K562 (cell line): ENCODE data around the gene MALAT1. TPM values are rescaled to one million over a fixed set of nuclear protein-coding genes. Genes with fewer than 3 reads are reported as not detected.

Experiments used
- FOXA1 ChIP-seq: fragments of 450-650 bp; IDR thresholded peaks from 2 replicates; pipeline ENCODE4 v1.6.1; 2016; ENCODE audit warnings: mild to moderate bottlenecking, borderline replicate concordance
- GATAD2B ChIP-seq: fragments of 450-650 bp; IDR thresholded peaks from 2 replicates; pipeline ENCODE4 v1.6.1; 2017; ENCODE audit warnings: mild to moderate bottlenecking, borderline replicate concordance
- HEY1 ChIP-seq: fragments of 250-450 bp; sonication (Bioruptor Pico); IDR thresholded peaks from 2 replicates; pipeline ENCODE4 v1.5.0; 2020; ENCODE audit warnings: mild to moderate bottlenecking, moderate library complexity, borderline replicate concordance
- ILK ChIP-seq: fragments of 450-650 bp; IDR thresholded peaks from 2 replicates; pipeline ENCODE4 v1.6.1; 2016; ENCODE audit warnings: missing genetic modification characterization, low read depth, mild to moderate bottlenecking, missing compliant biosample characterization, moderate library complexity, borderline replicate concordance
- IRF2 ChIP-seq: sonication (generic); formaldehyde crosslinking; IDR thresholded peaks from 2 replicates; pipeline ENCODE4 v1.8.1; 2022; ENCODE audit warnings: mild to moderate bottlenecking, missing genetic modification reagents
- KDM2B ChIP-seq: fragments of 250-450 bp; sonication (Bioruptor Pico); IDR thresholded peaks from 2 replicates; pipeline ENCODE4 v1.8.0; 2021; ENCODE audit warnings: mild to moderate bottlenecking, moderate library complexity
- KDM4B ChIP-seq, 2 experiments: fragments of 450-650 bp in 1 of 2; sonication (generic) in 1 of 2; IDR thresholded peaks; 2 replicates each; pipeline ENCODE4 v1.6.1; 2016 to 2017; ENCODE audit warnings: borderline replicate concordance in 2 of 2, antibody characterized with exemption in 1 of 2, low read depth in 1 of 2, mild to moderate bottlenecking in 1 of 2
- LEF1 ChIP-seq: fragments of 450-650 bp; IDR thresholded peaks from 2 replicates; pipeline ENCODE4 v1.6.1; 2016; ENCODE audit warnings: mild to moderate bottlenecking
- NCOA2 ChIP-seq, 2 experiments: fragments of 450-650 bp; IDR thresholded peaks; 2 replicates each; pipeline ENCODE4 v1.6.1; 2018; ENCODE audit warnings: mild to moderate bottlenecking in 2 of 2, moderate library complexity in 1 of 2; ENCODE audit not compliant: partially characterized antibody in 2 of 2
- NCOR1 ChIP-seq: fragments of 450-650 bp; IDR thresholded peaks from 2 replicates; pipeline ENCODE4 v1.6.1; 2016; ENCODE audit warnings: mild to moderate bottlenecking, moderate library complexity
- NR3C1 ChIP-seq: sonication (generic); formaldehyde crosslinking; IDR thresholded peaks from 2 replicates; pipeline ENCODE4 v1.8.1; 2022; ENCODE audit warnings: missing genetic modification reagents
- PHF8 ChIP-seq: fragments of 200-600 bp; sonication (generic); IDR thresholded peaks from 2 replicates; pipeline ENCODE4 v1.6.1; 2012; ENCODE audit warnings: mixed run types, mild to moderate bottlenecking, inconsistent platforms, low read length, moderate library complexity, borderline replicate concordance
- POLR2A ChIP-seq: fragments of 450-650 bp; conservative IDR thresholded peaks from 2 replicates; pipeline ENCODE4 v1.6.1; 2016
- RBM39 ChIP-seq: fragments of 200-400 bp; formaldehyde crosslinking; optimal IDR thresholded peaks from 2 replicates; pipeline ENCODE3; 2018; ENCODE audit warnings: low read depth, low read length
- SMARCA5 ChIP-seq: fragments of 450-650 bp; IDR thresholded peaks from 2 replicates; pipeline ENCODE4 v1.6.1; 2016
- TEAD1 ChIP-seq, 2 experiments: fragments of 450-650 bp in 1 of 2; sonication (generic) in 1 of 2; formaldehyde crosslinking; IDR thresholded peaks; 2 replicates each; pipeline versions ENCODE4 v1.4.0 to v1.8.0; 2020 to 2022; ENCODE audit warnings: mild to moderate bottlenecking in 2 of 2, missing genetic modification reagents in 1 of 2
- THRAP3 ChIP-seq: fragments of 450-650 bp; IDR thresholded peaks from 2 replicates; pipeline ENCODE4 v1.6.1; 2016; ENCODE audit warnings: mild to moderate bottlenecking, inconsistent platforms, borderline replicate concordance
- ZNF239 ChIP-seq: fragments of 250-450 bp; sonication (Bioruptor Pico); IDR thresholded peaks from 2 replicates; pipeline ENCODE4 v1.4.0; 2020; ENCODE audit warnings: mild to moderate bottlenecking
- ZNF561 ChIP-seq: fragments of 450-650 bp; formaldehyde crosslinking; conservative IDR thresholded peaks from 2 replicates; pipeline ENCODE4 v1.4.0; 2020; ENCODE audit warnings: mild to moderate bottlenecking, moderate library complexity
- ZSCAN29 ChIP-seq: fragments of 450-650 bp; IDR thresholded peaks from 2 replicates; pipeline ENCODE4 v1.6.1; 2017
- polyA plus RNA-seq, 8 experiments: library from polyadenylated mRNA; depleted of rRNA in 4 of 8; stranded (reverse) in 5 of 8; unstranded in 3 of 8; fragments of >200 nt; fragmentation: Nextera tagmentation in 2 of 8; fragmentation: Illumina TruSeq in 1 of 8; extraction: Ambion mirVana in 2 of 8; extraction: Trizol in 1 of 8; gene quantifications; 2 replicates each; pipeline versions ENCODE4 v1.2.1 to v1.2.3, GENCODE V29; 2011 to 2014; ENCODE audit warnings: inconsistent platforms in 1 of 8, missing spikeins in 1 of 8
- total RNA-seq, 7 experiments: library from RNA; depleted of rRNA in 6 of 7; stranded (reverse); fragments of >200 nt in 6 of 7; fragmentation: Illumina TruSeq in 2 of 7; extraction: Trizol in 2 of 7; gene quantifications; 2 replicates each; pipeline versions ENCODE4 v1.2.1 to v1.2.3, GENCODE V29; 2011 to 2021; ENCODE audit warnings: low replicate concordance in 1 of 7
- TF ChIP-seq, protein P1 (sequence below): sonication (generic); formaldehyde crosslinking; IDR thresholded peaks from 2 replicates; pipeline ENCODE4 v1.8.0; 2022; ENCODE audit warnings: mild to moderate bottlenecking, missing genetic modification reagents
- TF ChIP-seq, protein P2 (sequence below): sonication (generic); formaldehyde crosslinking; IDR thresholded peaks from 2 replicates; pipeline ENCODE4 v1.5.0; 2020; ENCODE audit warnings: missing genetic modification reagents
- TF ChIP-seq, protein P3 (sequence below): fragments of 450-650 bp; IDR thresholded peaks from 2 replicates; pipeline ENCODE4 v1.6.1; 2017; ENCODE audit warnings: antibody characterized with exemption

MALAT1 gene
- total and polyA plus RNA-seq, 9 of the 15 experiments (the other 6 are each of a cell fraction or from before 2014, with no cell fraction given): 363 to 8,715 (median 2,351) TPM

DNA sequence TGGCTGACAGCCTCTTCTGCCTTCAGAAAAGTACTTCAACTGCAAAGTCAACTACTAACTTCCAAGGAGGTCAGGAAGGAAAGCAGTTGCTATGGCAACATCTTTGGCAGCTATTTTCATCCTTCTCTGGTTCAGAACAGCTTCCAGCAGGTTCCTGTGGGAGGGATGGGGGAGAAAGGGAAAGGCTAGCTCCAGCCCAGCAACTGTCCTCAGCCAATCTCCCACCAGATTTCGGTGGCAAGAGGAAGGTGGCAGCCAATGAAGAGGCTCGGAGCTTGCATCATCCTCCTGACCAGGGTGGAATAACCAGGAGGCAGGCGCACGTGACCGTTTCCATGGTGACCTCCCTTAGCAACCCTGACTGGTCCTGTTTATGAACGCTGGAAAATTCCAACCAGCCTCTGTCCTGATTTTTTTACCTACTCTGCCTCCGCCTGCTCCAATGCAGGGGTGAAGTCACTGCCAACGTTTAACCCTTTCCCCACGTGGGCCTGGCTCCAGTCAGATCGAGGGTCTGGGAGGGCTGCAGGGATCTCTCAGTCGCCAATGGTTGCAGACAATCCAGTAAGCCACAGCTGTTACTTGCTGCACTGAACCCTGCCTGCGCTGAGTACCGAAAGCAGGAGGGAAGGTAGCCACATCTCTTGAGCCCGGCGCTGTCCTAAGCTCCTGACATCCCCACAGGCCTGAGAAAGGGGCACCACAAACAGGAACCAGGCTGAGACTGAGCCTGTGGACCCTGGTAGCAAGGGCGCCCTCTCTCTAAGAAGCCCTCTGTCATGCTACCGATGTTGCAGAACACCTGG, 11.2 kb upstream of the MALAT1 start (continued):
- TF ChIP-seq, protein P1, sequence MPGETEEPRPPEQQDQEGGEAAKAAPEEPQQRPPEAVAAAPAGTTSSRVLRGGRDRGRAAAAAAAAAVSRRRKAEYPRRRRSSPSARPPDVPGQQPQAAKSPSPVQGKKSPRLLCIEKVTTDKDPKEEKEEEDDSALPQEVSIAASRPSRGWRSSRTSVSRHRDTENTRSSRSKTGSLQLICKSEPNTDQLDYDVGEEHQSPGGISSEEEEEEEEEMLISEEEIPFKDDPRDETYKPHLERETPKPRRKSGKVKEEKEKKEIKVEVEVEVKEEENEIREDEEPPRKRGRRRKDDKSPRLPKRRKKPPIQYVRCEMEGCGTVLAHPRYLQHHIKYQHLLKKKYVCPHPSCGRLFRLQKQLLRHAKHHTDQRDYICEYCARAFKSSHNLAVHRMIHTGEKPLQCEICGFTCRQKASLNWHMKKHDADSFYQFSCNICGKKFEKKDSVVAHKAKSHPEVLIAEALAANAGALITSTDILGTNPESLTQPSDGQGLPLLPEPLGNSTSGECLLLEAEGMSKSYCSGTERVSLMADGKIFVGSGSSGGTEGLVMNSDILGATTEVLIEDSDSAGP (CRISPR knock-in tag): no peak
- TF ChIP-seq KDM4B (IDR thresholded peaks at IDR 0.05; ENCODE audit: borderline replicate concordance in 2 of 2, low read depth in 1 of 2): no peak
- TF ChIP-seq POLR2A: no peak
- TF ChIP-seq KDM2B (CRISPR knock-in tag): no peak
- TF ChIP-seq SMARCA5: no peak
- peak in 1 of 2 experiments; percentile 88; a peak in 2 of 4 replicates for TF ChIP-seq TEAD1 (CRISPR knock-in tag; IDR thresholded peaks at IDR 0.05)
- TF ChIP-seq FOXA1: no peak
- TF ChIP-seq PHF8: no peak
- no peak for TF ChIP-seq NCOA2 (IDR thresholded peaks at IDR 0.05; ENCODE audit: partially characterized antibody in 2 of 2)
- TF ChIP-seq NCOR1: no peak
- TF ChIP-seq GATAD2B: no peak
- no peak for TF ChIP-seq HEY1
- TF ChIP-seq, protein P2, sequence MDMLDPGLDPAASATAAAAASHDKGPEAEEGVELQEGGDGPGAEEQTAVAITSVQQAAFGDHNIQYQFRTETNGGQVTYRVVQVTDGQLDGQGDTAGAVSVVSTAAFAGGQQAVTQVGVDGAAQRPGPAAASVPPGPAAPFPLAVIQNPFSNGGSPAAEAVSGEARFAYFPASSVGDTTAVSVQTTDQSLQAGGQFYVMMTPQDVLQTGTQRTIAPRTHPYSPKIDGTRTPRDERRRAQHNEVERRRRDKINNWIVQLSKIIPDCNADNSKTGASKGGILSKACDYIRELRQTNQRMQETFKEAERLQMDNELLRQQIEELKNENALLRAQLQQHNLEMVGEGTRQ: peak; percentile 97
- TF ChIP-seq IRF2 (CRISPR knock-in tag): no peak
- TF ChIP-seq LEF1: peak; percentile 31; the same call in 1 of the 2 replicates
- no peak for TF ChIP-seq THRAP3
- no peak for TF ChIP-seq ZNF239
- TF ChIP-seq, protein P3, sequence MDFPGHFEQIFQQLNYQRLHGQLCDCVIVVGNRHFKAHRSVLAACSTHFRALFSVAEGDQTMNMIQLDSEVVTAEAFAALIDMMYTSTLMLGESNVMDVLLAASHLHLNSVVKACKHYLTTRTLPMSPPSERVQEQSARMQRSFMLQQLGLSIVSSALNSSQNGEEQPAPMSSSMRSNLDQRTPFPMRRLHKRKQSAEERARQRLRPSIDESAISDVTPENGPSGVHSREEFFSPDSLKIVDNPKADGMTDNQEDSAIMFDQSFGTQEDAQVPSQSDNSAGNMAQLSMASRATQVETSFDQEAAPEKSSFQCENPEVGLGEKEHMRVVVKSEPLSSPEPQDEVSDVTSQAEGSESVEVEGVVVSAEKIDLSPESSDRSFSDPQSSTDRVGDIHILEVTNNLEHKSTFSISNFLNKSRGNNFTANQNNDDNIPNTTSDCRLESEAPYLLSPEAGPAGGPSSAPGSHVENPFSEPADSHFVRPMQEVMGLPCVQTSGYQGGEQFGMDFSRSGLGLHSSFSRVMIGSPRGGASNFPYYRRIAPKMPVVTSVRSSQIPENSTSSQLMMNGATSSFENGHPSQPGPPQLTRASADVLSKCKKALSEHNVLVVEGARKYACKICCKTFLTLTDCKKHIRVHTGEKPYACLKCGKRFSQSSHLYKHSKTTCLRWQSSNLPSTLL: no peak
- no peak for TF ChIP-seq NR3C1 (CRISPR knock-in tag)
- no peak for TF ChIP-seq ZNF561 (CRISPR knock-in tag)
- TF ChIP-seq ILK: no peak
- TF ChIP-seq RBM39: no peak
- TF ChIP-seq ZSCAN29: no peak
